IMR-90 (cell line): ENCODE measurements around the gene OR2C3. TPM values are rescaled to one million over a fixed set of nuclear protein-coding genes. Genes with fewer than 3 reads are reported as not detected.

Experiments used
- ATAC-seq: fragments of 200-7000 bp; cut with Tn5 transposase; 2 replicates; pipeline ENCODE4 v1.9.1; 2020; ENCODE audit warnings: low read depth, mild to moderate bottlenecking, moderate library complexity
- BruUV-seq: library from RNA; stranded (reverse); fragments of 400-500 nt; replicated peaks from 2 replicates; lab custom pipeline; 2021; lab: Mats Ljungman, UMichigan
- CTCF ChIA-PET: fragments of 300-600 bp; formaldehyde crosslinking; extraction: SDS; loops from one replicate; lab custom pipeline; 2021; ENCODE audit warnings: antibody characterized with exemption; lab: Yijun Ruan, JAX
- POLR2A ChIA-PET: fragments of 300-600 bp; sonication (Branson Sonifier 250); formaldehyde crosslinking; loops from one replicate; lab custom pipeline; 2022; ENCODE audit warnings: antibody characterized with exemption; ENCODE audit not compliant: unreplicated experiment; lab: Charles Lee
- DNase-seq: peaks from one replicate; pipeline ENCODE4 v3.0.0; 2013
- H2AFZ ChIP-seq: replicated peaks from 2 replicates; pipeline ENCODE3; 2013; ENCODE audit warnings: low read length, mild to moderate bottlenecking; ENCODE audit not compliant: poor library complexity
- H2AK5ac ChIP-seq: 2 replicates; pipeline ENCODE4 v1.6.1; 2013; ENCODE audit warnings: low read depth, low read length, inconsistent platforms
- H2AK9ac ChIP-seq: replicated peaks from 2 replicates; pipeline ENCODE3; 2013; ENCODE audit warnings: mild to moderate bottlenecking, low read depth, low read length, moderate library complexity; ENCODE audit not compliant: poor library complexity
- H2BK120ac ChIP-seq: 2 replicates; pipeline ENCODE4 v1.6.1; 2013; ENCODE audit warnings: low read depth, low read length, inconsistent platforms
- H2BK15ac ChIP-seq: 3 replicates; pipeline ENCODE4 v1.6.1; 2013; ENCODE audit warnings: low read depth, low read length, inconsistent platforms
- H2BK20ac ChIP-seq: 2 replicates; pipeline ENCODE4 v1.6.1; 2013; ENCODE audit warnings: low read depth, mild to moderate bottlenecking, inconsistent platforms, low read length, moderate library complexity
- H2BK5ac ChIP-seq: 2 replicates; pipeline ENCODE4 v1.6.1; 2013; ENCODE audit warnings: mild to moderate bottlenecking, low read depth, low read length, inconsistent platforms; ENCODE audit not compliant: poor library complexity, severe bottlenecking
- H3K14ac ChIP-seq: replicated peaks from 2 replicates; pipeline ENCODE4 v1.6.1; 2013; ENCODE audit warnings: low read depth, low read length, inconsistent platforms
- H3K18ac ChIP-seq: 2 replicates; pipeline ENCODE4 v1.6.1; 2013; ENCODE audit warnings: low read depth, low read length, control low read depth
- H3K23ac ChIP-seq: 2 replicates; pipeline ENCODE4 v1.6.1; 2013; ENCODE audit warnings: low read depth, low read length, inconsistent platforms
- H3K27ac ChIP-seq: 2 replicates; pipeline ENCODE4 v1.5.1; 2013; ENCODE audit warnings: mild to moderate bottlenecking, control low read depth, low read length; ENCODE audit not compliant: insufficient read depth
- H3K27me3 ChIP-seq: 2 replicates; pipeline ENCODE4 v1.6.1; 2013; ENCODE audit warnings: low read length; ENCODE audit not compliant: control insufficient read depth, insufficient read depth
- H3K36me3 ChIP-seq: 2 replicates; pipeline ENCODE4 v1.6.1; 2013; ENCODE audit warnings: low read length, mixed read lengths; ENCODE audit not compliant: control insufficient read depth, insufficient read depth
- H3K4ac ChIP-seq: 2 replicates; pipeline ENCODE4 v1.6.1; 2013; ENCODE audit warnings: low read depth, low read length, inconsistent platforms
- H3K4me1 ChIP-seq: 2 replicates; pipeline ENCODE4 v1.6.1; 2013; ENCODE audit warnings: low read length, mixed read lengths; ENCODE audit not compliant: control insufficient read depth, insufficient read depth
- H3K4me2 ChIP-seq: 2 replicates; pipeline ENCODE4 v1.6.1; 2013; ENCODE audit warnings: low read depth, mild to moderate bottlenecking, control low read depth, low read length, moderate library complexity
- H3K4me3 ChIP-seq: 2 replicates; pipeline ENCODE4 v1.5.1; 2013; ENCODE audit warnings: low read depth, mild to moderate bottlenecking, control low read depth, low read length, moderate library complexity; ENCODE audit not compliant: insufficient read depth
- H3K56ac ChIP-seq: 2 replicates; pipeline ENCODE4 v1.6.1; 2013; ENCODE audit warnings: low read length, inconsistent platforms; ENCODE audit not compliant: insufficient read depth; ENCODE audit errors: extremely low read depth
- H3K79me1 ChIP-seq, 2 experiments: 2 replicates each; pipeline ENCODE4 v1.6.1; 2013; ENCODE audit warnings: low read length in 2 of 2, inconsistent platforms in 1 of 2, low read depth in 1 of 2
- H3K9ac ChIP-seq: 2 replicates; pipeline ENCODE4 v1.6.1; 2013; ENCODE audit warnings: low read depth, low read length, control low read depth
- H3K9me1 ChIP-seq: 2 replicates; pipeline ENCODE4 v1.6.1; 2013; ENCODE audit warnings: low read length, inconsistent platforms; ENCODE audit not compliant: insufficient read depth
- H3K9me3 ChIP-seq: 2 replicates; pipeline ENCODE4 v1.6.1; 2013; ENCODE audit warnings: low read length; ENCODE audit not compliant: control insufficient read depth, insufficient read depth
- H4K20me1 ChIP-seq: 2 replicates; pipeline ENCODE4 v1.6.1; 2013; ENCODE audit warnings: low read length, inconsistent platforms; ENCODE audit not compliant: insufficient read depth
- H4K5ac ChIP-seq: 2 replicates; pipeline ENCODE4 v1.6.1; 2013; ENCODE audit warnings: mild to moderate bottlenecking, low read depth, low read length, control low read depth
- H4K8ac ChIP-seq, 2 experiments: 2 replicates each; pipeline ENCODE4 v1.6.1; 2013; ENCODE audit warnings: low read depth in 2 of 2, low read length in 2 of 2, control low read depth in 1 of 2, inconsistent platforms in 1 of 2
- H4K91ac ChIP-seq: 2 replicates; pipeline ENCODE4 v1.6.1; 2013; ENCODE audit warnings: low read depth, low read length, inconsistent platforms; ENCODE audit not compliant: insufficient read depth
- BHLHE40 ChIP-seq: fragments of 150-350 bp; IDR thresholded peaks from 2 replicates; pipeline ENCODE4 v1.6.1; 2016; ENCODE audit warnings: mild to moderate bottlenecking, low read depth, low read length
- CEBPB ChIP-seq: IDR thresholded peaks from 2 replicates; pipeline ENCODE4 v1.6.1; 2012; ENCODE audit warnings: low read depth, low read length, improper control_type of control experiment
- CHD1 ChIP-seq: IDR thresholded peaks from 2 replicates; pipeline ENCODE4 v1.6.1; 2012; ENCODE audit warnings: low read depth, low read length, improper control_type of control experiment
- FOS ChIP-seq: fragments of 150-350 bp; IDR thresholded peaks from 2 replicates; pipeline ENCODE4 v1.6.1; 2016; ENCODE audit warnings: low read depth, low read length
- MAFK ChIP-seq: IDR thresholded peaks from 2 replicates; pipeline ENCODE4 v1.6.1; 2012; ENCODE audit warnings: low read depth, low read length, improper control_type of control experiment
- MAZ ChIP-seq: IDR thresholded peaks from 2 replicates; pipeline ENCODE4 v1.6.1; 2012; ENCODE audit warnings: low read depth, mild to moderate bottlenecking, low read length, improper control_type of control experiment, moderate library complexity, borderline replicate concordance
- MXI1 ChIP-seq: IDR thresholded peaks from 2 replicates; pipeline ENCODE4 v1.6.1; 2012; ENCODE audit warnings: low read depth, mild to moderate bottlenecking, low read length, moderate library complexity, borderline replicate concordance
- NFE2L2 ChIP-seq: fragments of 150-350 bp; IDR thresholded peaks from 2 replicates; pipeline ENCODE4 v1.6.1; 2016; ENCODE audit warnings: low read depth, mild to moderate bottlenecking, low read length
- POLR2A ChIP-seq: IDR thresholded peaks from 2 replicates; pipeline ENCODE4 v1.6.1; 2012; ENCODE audit warnings: mild to moderate bottlenecking, low read depth, low read length
- RAD21 ChIP-seq: IDR thresholded peaks from 2 replicates; pipeline ENCODE4 v1.6.1; 2012; ENCODE audit warnings: low read length, improper control_type of control experiment
- RCOR1 ChIP-seq: IDR thresholded peaks from 2 replicates; pipeline ENCODE4 v1.6.1; 2012; ENCODE audit warnings: mild to moderate bottlenecking, low read length, improper control_type of control experiment; ENCODE audit not compliant: insufficient replicate concordance
- RFX5 ChIP-seq: IDR thresholded peaks from 2 replicates; pipeline ENCODE4 v1.8.0; 2012; ENCODE audit warnings: low read depth, mild to moderate bottlenecking, low read length, moderate library complexity
- SMC3 ChIP-seq: fragments of 150-350 bp; IDR thresholded peaks from 2 replicates; pipeline ENCODE4 v1.6.1; 2016; ENCODE audit warnings: low read depth, mild to moderate bottlenecking, antibody characterized with exemption, low read length, moderate library complexity
- dilution Hi-C: fragments of 300-500 bp; cut with HindIII; formaldehyde crosslinking; loops from one replicate; pipeline ENCODE4 v1.14.3; 2018; ENCODE audit warnings: low sequenced_read_pairs; ENCODE audit not compliant: unreplicated experiment
- in situ Hi-C: fragments of 300-500 bp; cut with MboI; formaldehyde crosslinking; loops from 3 replicates; pipeline ENCODE4 v1.14.3; 2019; ENCODE audit warnings: low sequenced_read_pairs, inconsistent platforms, mixed read lengths
- intact Hi-C: fragments of 100-400 bp; cut with micrococcal nuclease; formaldehyde crosslinking; loops from 2 replicates; pipeline ENCODE4 v1.10.0; 2022
- polyA plus RNA-seq, 3 experiments: library from polyadenylated mRNA; depleted of rRNA; stranded (reverse); fragments of >200 nt; gene quantifications; 2 replicates each; pipeline ENCODE4 v1.2.3, GENCODE V29; 2012; ENCODE audit warnings: low replicate concordance in 1 of 3
- total RNA-seq: library from RNA; depleted of rRNA; stranded (reverse); fragments of >200 nt; gene quantifications from 2 replicates; pipeline ENCODE4 v1.2.3, GENCODE V29; 2012
- TF ChIP-seq, protein P1 (sequence below): fragments of 150-350 bp; IDR thresholded peaks from 2 replicates; pipeline ENCODE4 v1.6.1; 2017; ENCODE audit warnings: mild to moderate bottlenecking, antibody characterized with exemption, low read length, low read depth
- TF ChIP-seq, protein P2 (sequence below): conservative IDR thresholded peaks from 2 replicates; pipeline ENCODE4 v1.5.1; 2012; ENCODE audit warnings: mild to moderate bottlenecking, low read depth, low read length, improper control_type of control experiment
- TF ChIP-seq, protein P3 (sequence below): fragments of 150-350 bp; IDR thresholded peaks from 2 replicates; pipeline ENCODE4 v1.6.1; 2016; ENCODE audit warnings: low read depth, mild to moderate bottlenecking, low read length, moderate library complexity, borderline replicate concordance

OR2C3 gene
- total and polyA plus RNA-seq, 2 of the 4 experiments (the other 2 are of a cell fraction), result not detected

DNA sequence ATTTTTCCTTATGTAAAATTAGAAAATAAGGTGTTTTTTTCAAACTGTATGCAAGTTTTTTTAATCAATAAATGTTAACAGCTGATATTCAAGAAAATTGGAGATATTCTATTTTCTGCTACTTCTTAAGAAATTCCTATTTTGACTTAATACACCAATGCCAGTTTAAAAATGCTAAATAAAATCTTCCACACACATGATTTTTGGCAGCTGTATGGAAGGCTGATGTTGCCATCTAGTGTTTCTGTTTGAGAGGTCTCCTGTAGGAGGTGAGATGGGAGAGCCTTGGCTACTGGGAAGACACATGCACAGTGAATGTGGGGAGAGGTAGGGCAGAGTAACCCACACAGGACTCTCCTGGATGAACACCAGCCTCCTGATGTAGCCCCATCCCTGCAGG lies 49.2 kb downstream of the OR2C3 start:
- Histone ChIP-seq H3K4ac (no peak overlapping the region), H2AFZ (no peak overlapping the region), H3K36me3 (no peaks in the 10 kb centered on the region), H3K79me1 (no peaks in the 10 kb centered on the region), H3K9ac (no peak overlapping the region), H2BK15ac (no peak overlapping the region), H2AK9ac (no peak overlapping the region), H4K5ac (no peak overlapping the region), H3K4me3 (no peak overlapping the region), H3K27ac (no peak overlapping the region), H2BK120ac (no peak overlapping the region), H3K27me3 (no peaks in the 10 kb centered on the region), H4K91ac (no peak overlapping the region), H3K18ac (no peak overlapping the region), H4K8ac (no peak overlapping the region), H3K9me3 (peaks cover 10% of the 10 kb centered on the region), H2BK20ac (no peak overlapping the region), H3K56ac (no peak overlapping the region), H3K9me1 (no peaks in the 10 kb centered on the region), H3K23ac (no peak overlapping the region), H3K4me2 (no peak overlapping the region), H4K20me1 (no peaks in the 10 kb centered on the region), H3K4me1 (no peaks in the 10 kb centered on the region), H2AK5ac (no peak overlapping the region), H3K14ac (no peak overlapping the region), H2BK5ac (no peak overlapping the region)
- dilution Hi-C loops (no loop called here), in situ Hi-C loops (no loop called here), intact Hi-C loops (loop anchor here (1.0 kb wide), 2 partner anchors 97 to 113 kb away; no protein-coding TSS in a partner anchor)
- CTCF ChIA-PET, result interaction anchor here (0.6 kb wide), 1 partner anchor 377 kb away, joined by 5 read pairs; no protein-coding TSS in a partner anchor
- DNase-seq, result peak; percentile 34
- POLR2A ChIA-PET, result no interaction called here
- TF ChIP-seq RCOR1 (no peak), MXI1 (no peak), RFX5 (no peak), MAFK (no peak), CEBPB (no peak), CHD1 (no peak), RAD21 (peak; percentile 47), NFE2L2 (no peak), SMC3 (peak; percentile 27; the same call in 1 of the 2 replicates), BHLHE40 (no peak), FOS (no peak), POLR2A (no peak), MAZ (no peak)
- TF ChIP-seq, protein P1, sequence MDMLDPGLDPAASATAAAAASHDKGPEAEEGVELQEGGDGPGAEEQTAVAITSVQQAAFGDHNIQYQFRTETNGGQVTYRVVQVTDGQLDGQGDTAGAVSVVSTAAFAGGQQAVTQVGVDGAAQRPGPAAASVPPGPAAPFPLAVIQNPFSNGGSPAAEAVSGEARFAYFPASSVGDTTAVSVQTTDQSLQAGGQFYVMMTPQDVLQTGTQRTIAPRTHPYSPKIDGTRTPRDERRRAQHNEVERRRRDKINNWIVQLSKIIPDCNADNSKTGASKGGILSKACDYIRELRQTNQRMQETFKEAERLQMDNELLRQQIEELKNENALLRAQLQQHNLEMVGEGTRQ, result no peak
- TF ChIP-seq, protein P2, sequence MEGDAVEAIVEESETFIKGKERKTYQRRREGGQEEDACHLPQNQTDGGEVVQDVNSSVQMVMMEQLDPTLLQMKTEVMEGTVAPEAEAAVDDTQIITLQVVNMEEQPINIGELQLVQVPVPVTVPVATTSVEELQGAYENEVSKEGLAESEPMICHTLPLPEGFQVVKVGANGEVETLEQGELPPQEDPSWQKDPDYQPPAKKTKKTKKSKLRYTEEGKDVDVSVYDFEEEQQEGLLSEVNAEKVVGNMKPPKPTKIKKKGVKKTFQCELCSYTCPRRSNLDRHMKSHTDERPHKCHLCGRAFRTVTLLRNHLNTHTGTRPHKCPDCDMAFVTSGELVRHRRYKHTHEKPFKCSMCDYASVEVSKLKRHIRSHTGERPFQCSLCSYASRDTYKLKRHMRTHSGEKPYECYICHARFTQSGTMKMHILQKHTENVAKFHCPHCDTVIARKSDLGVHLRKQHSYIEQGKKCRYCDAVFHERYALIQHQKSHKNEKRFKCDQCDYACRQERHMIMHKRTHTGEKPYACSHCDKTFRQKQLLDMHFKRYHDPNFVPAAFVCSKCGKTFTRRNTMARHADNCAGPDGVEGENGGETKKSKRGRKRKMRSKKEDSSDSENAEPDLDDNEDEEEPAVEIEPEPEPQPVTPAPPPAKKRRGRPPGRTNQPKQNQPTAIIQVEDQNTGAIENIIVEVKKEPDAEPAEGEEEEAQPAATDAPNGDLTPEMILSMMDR, result peak; percentile 47
- TF ChIP-seq, protein P3, sequence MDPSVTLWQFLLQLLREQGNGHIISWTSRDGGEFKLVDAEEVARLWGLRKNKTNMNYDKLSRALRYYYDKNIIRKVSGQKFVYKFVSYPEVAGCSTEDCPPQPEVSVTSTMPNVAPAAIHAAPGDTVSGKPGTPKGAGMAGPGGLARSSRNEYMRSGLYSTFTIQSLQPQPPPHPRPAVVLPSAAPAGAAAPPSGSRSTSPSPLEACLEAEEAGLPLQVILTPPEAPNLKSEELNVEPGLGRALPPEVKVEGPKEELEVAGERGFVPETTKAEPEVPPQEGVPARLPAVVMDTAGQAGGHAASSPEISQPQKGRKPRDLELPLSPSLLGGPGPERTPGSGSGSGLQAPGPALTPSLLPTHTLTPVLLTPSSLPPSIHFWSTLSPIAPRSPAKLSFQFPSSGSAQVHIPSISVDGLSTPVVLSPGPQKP, result no peak
- peak; percentile 81 for ATAC-seq
- BruUV-seq, result no TSS peak
